NCI-H2107 treated with DMSO at 0.1 percent for 48 hours (cell line): ENCODE data around the gene MT1G.
"Not testable (repeated sequence)": the region's sequence is repeated elsewhere in the genome, so short reads cannot be mapped to it uniquely, and the experiment has no call there.

Source experiments
- DNase-seq: peaks from one replicate; lab custom pipeline; 2025; ENCODE audit not compliant: unreplicated experiment; lab: John Stamatoyannopoulos, UW

Gene MT1G

DNA sequence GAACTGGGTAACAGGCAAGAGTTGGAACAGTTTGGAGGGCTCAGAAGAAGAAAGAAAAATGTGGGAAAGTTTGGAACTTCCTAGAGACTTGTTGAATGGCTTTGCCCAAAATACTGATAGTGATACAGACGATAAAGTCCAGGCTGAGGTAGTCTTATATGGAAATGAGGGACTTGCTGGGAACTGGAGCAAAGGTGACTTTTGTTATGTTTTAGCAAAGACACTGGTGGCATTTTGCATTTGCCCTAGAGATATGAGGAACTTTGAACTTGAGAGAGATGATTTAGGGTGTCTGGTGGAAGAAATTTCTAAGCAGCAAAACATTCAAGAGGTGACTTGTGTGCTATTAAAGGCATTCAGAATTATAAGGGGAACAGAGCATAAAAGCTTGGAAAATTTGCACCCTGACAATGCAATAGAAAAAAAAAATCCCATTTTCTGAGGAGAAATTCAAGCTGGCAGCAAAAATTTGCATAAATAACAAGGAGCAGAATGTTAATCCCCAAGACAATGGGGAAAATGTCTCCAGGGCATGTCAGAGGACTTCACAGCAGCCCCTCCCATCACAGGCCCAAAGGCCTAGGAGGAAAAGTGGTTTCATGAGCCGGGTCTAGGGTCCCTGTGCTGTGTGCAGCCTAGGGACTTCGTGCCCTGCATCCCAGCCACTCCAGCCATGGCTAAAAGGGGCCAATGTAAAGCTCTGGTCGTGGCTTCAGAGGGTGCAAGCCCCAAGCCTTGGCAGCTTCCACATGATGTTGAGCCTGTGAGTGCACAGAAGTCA, 46.0 kb downstream of the MT1G start:
- DNase-seq = not testable (repeated sequence)

DNA sequence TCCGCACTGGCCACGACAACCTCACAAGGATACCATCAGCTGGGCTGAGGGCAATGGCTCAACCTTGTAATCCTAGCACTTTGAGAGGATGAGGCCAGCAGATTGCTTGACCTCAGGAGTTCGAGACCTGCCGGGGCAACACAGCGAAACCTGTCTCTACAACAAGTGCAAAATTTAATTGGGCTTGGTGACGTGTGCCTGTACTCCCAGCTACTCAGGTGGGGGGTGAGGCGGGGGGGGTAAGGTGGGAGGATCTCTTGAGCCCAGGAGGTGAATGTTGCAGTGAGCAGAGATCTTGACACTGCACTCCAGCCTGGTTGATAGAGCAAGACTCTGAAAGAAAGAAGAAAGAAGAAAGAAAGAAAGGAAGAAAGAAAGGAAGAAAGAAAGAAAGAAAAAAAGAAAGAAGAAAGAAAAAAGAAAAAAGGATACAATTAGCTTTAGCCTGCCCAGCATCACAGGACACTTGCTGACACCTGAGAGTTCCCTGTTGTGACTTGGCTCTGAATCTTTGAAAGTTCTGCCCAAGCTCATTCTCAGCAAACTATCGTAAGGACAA, 47.4 kb downstream of the MT1G start:
- DNase-seq = no peak

DNA sequence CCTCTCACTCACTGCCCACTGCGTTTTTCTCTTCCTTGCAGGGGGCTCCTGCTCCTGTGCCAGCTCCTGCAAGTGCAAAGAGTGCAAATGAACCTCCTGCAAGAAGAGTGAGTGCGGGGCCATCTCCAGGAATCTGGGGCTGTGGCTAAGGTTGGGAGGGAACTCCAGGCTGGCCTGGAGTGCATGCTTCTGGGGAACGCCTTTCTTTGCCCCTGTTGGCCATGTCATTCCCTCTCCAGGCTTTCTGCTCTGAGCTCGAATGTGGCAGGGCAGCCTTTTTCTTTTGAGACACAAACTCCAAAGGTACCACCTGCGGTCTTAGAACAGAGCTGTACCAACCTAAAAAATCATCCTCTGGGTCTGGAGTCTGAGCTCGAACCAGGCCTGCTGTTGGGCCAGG, 49.7 kb downstream of the MT1G start:
- no peak for DNase-seq

DNA sequence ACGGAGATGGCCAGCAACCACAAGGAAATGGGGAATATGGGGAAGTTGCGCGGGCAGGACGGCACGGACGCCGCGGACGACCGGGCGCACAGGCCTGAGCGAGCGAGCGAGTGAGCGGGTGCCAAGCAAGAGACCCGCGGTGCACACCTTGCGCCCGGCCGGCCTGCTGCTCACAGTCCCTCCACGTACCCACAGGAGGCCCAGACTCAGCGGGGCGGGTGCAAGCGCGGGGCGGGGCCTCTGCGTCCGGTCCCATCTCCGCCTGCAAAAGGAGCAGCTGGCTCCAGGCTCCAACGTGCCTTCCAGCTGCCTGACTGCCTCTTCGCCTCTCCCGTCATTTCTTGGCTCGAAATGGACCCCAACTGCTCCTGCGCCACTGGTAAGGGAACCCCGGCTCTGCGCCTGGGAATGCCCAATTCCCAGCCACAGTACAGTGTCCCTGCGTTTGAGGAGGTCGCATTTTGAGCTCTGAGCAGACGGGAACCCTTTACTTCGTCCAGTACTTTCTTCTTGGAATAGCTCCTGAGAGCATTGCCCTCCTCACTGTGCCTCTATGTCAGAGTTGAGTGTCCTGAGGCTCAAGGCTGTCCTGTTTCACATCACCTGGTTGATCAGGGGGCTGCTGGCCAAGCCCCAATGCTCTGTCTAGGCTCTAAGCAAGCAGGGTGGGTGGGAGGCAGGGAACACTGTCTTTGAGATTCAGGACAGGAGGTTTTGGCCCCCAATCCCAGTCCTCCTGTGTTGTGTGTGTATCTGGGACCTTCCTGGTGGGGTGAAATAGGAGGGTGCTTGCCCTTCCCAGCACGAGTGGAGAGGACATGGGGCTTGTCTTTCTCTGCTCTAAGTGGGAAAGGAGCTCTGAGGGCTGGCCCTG, 50.4 kb downstream of the MT1G start:
- no peak for DNase-seq
